ENCODE data around the gene SLK. TPM values are rescaled to one million over a fixed set of nuclear protein-coding genes. Genes with fewer than 3 reads are reported as not detected.

The SLK gene
- total and polyA plus RNA-seq, 10 of the 15 experiments (the other 5 are each of a cell fraction or from before 2014, with no cell fraction given), result 2.5 to 24.2 (median 11.1) TPM

- in situ Hi-C loops (cut with MboI), result no loop called here
- H3K79me2 ChIP-seq (ENCODE audit: control insufficient read depth, insufficient read depth, low read length), result no peaks in the 10 kb centered on the region
- CTCF ChIA-PET, result no interaction called here
- RAD21 ChIA-PET (ENCODE audit: unreplicated experiment), result no interaction called here
- H3K27me3 ChIP-seq (replicated peaks in 1 of 2; ENCODE audit: control insufficient read depth in 2 of 2, insufficient read depth in 2 of 2, low read length in 1 of 2), result no peaks in the 10 kb centered on the region
- H3K27ac ChIP-seq (ENCODE audit: control insufficient read depth, insufficient read depth), result no peak overlapping the region
- 93% methylated on average over 1 of the region's 1 CpG for WGBS (ENCODE audit: insufficient coverage, insufficient replicate concordance, low lambda C conversion rate, missing lambda C conversion rate)
- FAIRE-seq (no peak), DNase-seq (ENCODE audit: low read depth, low spot score) (no peak), ATAC-seq (no peak)
- no peak overlapping the region for H3K4me3 ChIP-seq
- no peaks in the 10 kb centered on the region for H4K20me1 ChIP-seq (ENCODE audit: control insufficient read depth, insufficient read depth)
- H3K4me2 ChIP-seq (ENCODE audit: control insufficient read depth, insufficient read depth), result no peak overlapping the region
- no TSS peak for BruUV-seq (replicated peaks)
- no peaks in the 10 kb centered on the region for H3K9me3 ChIP-seq (replicated peaks; ENCODE audit: control insufficient read depth, insufficient read depth, low read length)
- SMC1A ChIA-PET (ENCODE audit: uncharacterized antibody, unreplicated experiment), result no interaction called here
- POLR2A ChIA-PET, result no interaction called here
- H3K4me1 ChIP-seq (ENCODE audit: control insufficient read depth, insufficient read depth, low read length), result peaks cover 3% of the 10 kb centered on the region; the same call in 1 of the 2 replicates
- no peak overlapping the region for H3K9ac ChIP-seq (ENCODE audit: control insufficient read depth, insufficient read depth, low read length)
- H3K36me3 ChIP-seq (ENCODE audit: control insufficient read depth in 2 of 2, insufficient read depth in 2 of 2, low read length in 1 of 2), result no peaks in the 10 kb centered on the region
- TF ChIP-seq BCL11A (IDR thresholded peaks at IDR 0.05; ENCODE audit: low read depth, low read length) (no peak), ESRRA (IDR thresholded peaks at IDR 0.05; ENCODE audit: low read length) (no peak), IRF5 (IDR thresholded peaks at IDR 0.05; ENCODE audit: borderline replicate concordance) (no peak), CUX1 (IDR thresholded peaks at IDR 0.05; ENCODE audit: insufficient replicate concordance, low read depth, low read length) (no peak), ZSCAN29 (IDR thresholded peaks at IDR 0.05) (no peak), ZBTB4 (CRISPR knock-in tag; IDR thresholded peaks at IDR 0.05) (no peak), CREM (IDR thresholded peaks at IDR 0.05; ENCODE audit: low read depth) (no peak), MEF2B (IDR thresholded peaks at IDR 0.05; ENCODE audit: partially characterized antibody, poor library complexity, severe bottlenecking) (no peak), ZNF622 (IDR thresholded peaks at IDR 0.05) (no peak), POLR2A (IDR thresholded peaks at IDR 0.05; ENCODE audit: low read depth, low read length) (no peak)
- no peak overlapping the region for H2AFZ ChIP-seq (ENCODE audit: control insufficient read depth, low read depth, low read length)
- intact Hi-C loops (cut with micrococcal nuclease; ENCODE audit: unreplicated experiment), result no loop called here
Measured at GRCh38 chr10:103925591-103925990, 41.3 kb upstream of the SLK start.

All from GM12878 (cell line).